H1 (cell line): Measurements from ENCODE around the gene LRBA. TPM values are rescaled to one million over a fixed set of nuclear protein-coding genes. Genes with fewer than 3 reads are reported as not detected.

Experiments
- SIN3A ChIP-seq, 2 experiments: IDR thresholded peaks in 1 of 2; conservative IDR thresholded peaks in 1 of 2; 2 replicates each; pipeline ENCODE4 v1.6.1; 2011 to 2012; ENCODE audit warnings: low read length in 2 of 2, improper control_type of control experiment in 1 of 2, low read depth in 1 of 2, mild to moderate bottlenecking in 1 of 2
- YY1 ChIP-seq: IDR thresholded peaks from 2 replicates; pipeline ENCODE4 v1.6.1; 2011; ENCODE audit warnings: low read depth, mild to moderate bottlenecking, low read length
- polyA plus RNA-seq, 7 experiments: library from polyadenylated mRNA; depleted of rRNA in 3 of 7; stranded (reverse) in 5 of 7; unstranded in 2 of 7; fragments of >200 nt in 5 of 7; fragments of 200-250 nt in 2 of 7; gene quantifications; 1 replicate in 5 of 7; 2 replicates in 1 of 7; 4 replicates in 1 of 7; pipeline versions ENCODE4 v1.2.1 to v1.2.3, GENCODE V29; 2011 to 2013; ENCODE audit warnings: missing spikeins in 2 of 7, mixed read lengths in 2 of 7
- total RNA-seq: library from RNA; stranded (reverse); fragmentation: NEBNext Ultra II Directional; extraction: Animal tissue kit (Norgen Biotek cat#: 25700); gene quantifications from 2 replicates; pipeline ENCODE4 v1.2.1, GENCODE V29; 2021

Gene LRBA
- total and polyA plus RNA-seq, 2 of the 8 experiments (the other 6 are each of a cell fraction or from before 2014, with no cell fraction given): 54.6 to 83.2 TPM

GRCh38 chr4:150948074-150948473 is 67.0 kb downstream of the LRBA start (continued):
- TF ChIP-seq YY1 (no peak), SIN3A (conservative IDR thresholded peaks at IDR 0.05 in 1 of 2, IDR thresholded peaks at IDR 0.05 in 1 of 2; ENCODE audit: low read depth in 1 of 2, low read length in 2 of 2) (no peak)
